Testis (tissue), 3 donors: Measurements from ENCODE around the gene KLLN. TPM values are rescaled to one million over a fixed set of nuclear protein-coding genes. Genes with fewer than 3 reads are reported as not detected.
A peak's percentile ranks its signal among the peaks of the same experiment; 100 is the strongest.
"Not testable (repeated sequence)": the region's sequence is repeated elsewhere in the genome, so short reads cannot be mapped to it uniquely, and the experiment has no call there.

Experiments
- DNase-seq: peaks from one replicate; pipeline ENCODE4 v3.0.0-alpha.2; 2019
- H3K27ac ChIP-seq, 2 donors: fragments of 200-600 bp; sonication (generic); one replicate each; pipeline ENCODE4 v1.5.1; 2019
- H3K27me3 ChIP-seq: fragments of 200-600 bp; sonication (generic); one replicate; pipeline ENCODE4 v1.5.1; 2019
- H3K36me3 ChIP-seq: fragments of 200-600 bp; sonication (generic); one replicate; pipeline ENCODE4 v1.5.1; 2017; ENCODE audit warnings: low read depth; ENCODE audit errors: missing control alignments
- H3K4me1 ChIP-seq: fragments of 200-600 bp; sonication (generic); one replicate; pipeline ENCODE4 v1.5.1; 2019
- H3K4me3 ChIP-seq, 2 donors: fragments of 200-600 bp; sonication (generic); one replicate each; pipeline ENCODE4 v1.5.1; 2017 to 2019
- H3K9me3 ChIP-seq: fragments of 200-600 bp; sonication (generic); one replicate; pipeline ENCODE4 v1.5.1; 2017
- CTCF ChIP-seq, 3 experiments: fragments of 450-650 bp in 2 of 3; fragments of 200-600 bp in 1 of 3; sonication (generic) in 1 of 3; IDR thresholded peaks; one replicate each; pipeline ENCODE4 v1.5.1; 2016 to 2019; ENCODE audit warnings: antibody characterized with exemption in 3 of 3, mild to moderate bottlenecking in 2 of 3, moderate library complexity in 1 of 3
- POLR2A ChIP-seq: fragments of 450-650 bp; IDR thresholded peaks from one replicate; pipeline ENCODE4 v1.6.1; 2017; ENCODE audit warnings: antibody characterized with exemption, mild to moderate bottlenecking, moderate library complexity
- WGBS, 2 donors: methylation state at CpG; one replicate each; pipeline ENCODE4 v1.1.5; 2018; 5-methylcytosine and 5-hydroxymethylcytosine counted together
- intact Hi-C: fragments of 100-400 bp; cut with DNase I; formaldehyde crosslinking; loops from one replicate; pipeline ENCODE4 v1.15.1; 2023; ENCODE audit warnings: low total_unique reads
- polyA plus RNA-seq: library from polyadenylated mRNA; stranded (reverse); fragments of 350-450 nt; fragmentation: Illumina TruSeq; extraction: RNeasy Lipid Tissue Mini Kit (QIAGEN cat#74804); gene quantifications from one replicate; pipeline ENCODE4 v1.2.3, GENCODE V29; 2014; ENCODE audit warnings: low read depth, low replicate concordance; ENCODE audit not compliant: insufficient read depth
- total RNA-seq, 2 donors: library from RNA; depleted of rRNA; stranded (reverse); fragments of >200 nt; gene quantifications; one replicate each; pipeline ENCODE4 v1.2.3, GENCODE V29; 2016

KLLN gene
- total and polyA plus RNA-seq, 3 donors from 2014 or later, result 2.0 to 3.9 (median 2.0) TPM

GRCh38 chr10:87872828-87873227 is 9.5 kb upstream of the KLLN start:
- Histone ChIP-seq H3K27me3 (no peaks in the 10 kb centered on the region), H3K4me3 (no peak overlapping the region), H3K4me1 (peaks cover 26% of the 10 kb centered on the region), H3K27ac (no peak overlapping the region), H3K36me3 (no peaks in the 10 kb centered on the region), H3K9me3 (no peaks in the 10 kb centered on the region)
- no peak for DNase-seq
- WGBS, 2 donors, result 89 to 96% methylated on average over 6 of the region's 6 CpGs
- no peak for TF ChIP-seq CTCF (IDR thresholded peaks at IDR 0.05)
- no peak for TF ChIP-seq POLR2A
- intact Hi-C loops, result no loop called here

- no peak for TF ChIP-seq CTCF (IDR thresholded peaks at IDR 0.05)
- TF ChIP-seq POLR2A, result no peak
- no peak for DNase-seq
- H3K9me3 ChIP-seq, result no peaks in the 10 kb centered on the region
- H3K4me3 ChIP-seq, result no peak overlapping the region
- H3K4me1 ChIP-seq, result peaks cover 26% of the 10 kb centered on the region
- no peaks in the 10 kb centered on the region for H3K27me3 ChIP-seq
- H3K27ac ChIP-seq, result peak overlapping the region in 1 of 2 donors; percentile 16
- intact Hi-C loops, result loop anchor here (10.0 kb wide), 2 partner anchors 175 to 515 kb away; no protein-coding TSS in a partner anchor
- 56 to 69% methylated on average over 3 of the region's 3 CpGs for WGBS, 2 donors
- no peaks in the 10 kb centered on the region for H3K36me3 ChIP-seq
Observed at GRCh38 chr10:87869773-87870551, 6.6 kb upstream of the KLLN start.

GRCh38 chr10:87869139-87869538 is 5.8 kb upstream of the KLLN start:
- not testable (repeated sequence) for H3K27me3 ChIP-seq, DNase-seq, H3K4me3 ChIP-seq, H3K9me3 ChIP-seq, H3K36me3 ChIP-seq
- Histone ChIP-seq H3K27ac (peak overlapping the region in 1 of 2 donors; percentile 16), H3K4me1 (peaks cover 23% of the 10 kb centered on the region)
- 87 to 91% methylated on average over 9 of the region's 9 CpGs for WGBS, 2 donors
- intact Hi-C loops, result loop anchor here (10.0 kb wide), 2 partner anchors 176 to 516 kb away; no protein-coding TSS in a partner anchor

GRCh38 chr10:87868277-87868676 is 4.9 kb upstream of the KLLN start:
- Histone ChIP-seq H3K27ac (peak overlapping the region in 1 of 2 donors; percentile 99), H3K4me1 (peaks cover 17% of the 10 kb centered on the region), H3K9me3 (no peaks in the 10 kb centered on the region), H3K27me3 (no peaks in the 10 kb centered on the region), H3K4me3 (peak overlapping the region; percentile 93 to 96), H3K36me3 (no peaks in the 10 kb centered on the region)
- intact Hi-C loops, result loop anchor here (10.0 kb wide), 2 partner anchors 177 to 517 kb away; no protein-coding TSS in a partner anchor
- 22 to 34% methylated on average over 1 of the region's 1 CpG for WGBS, 2 donors
- TF ChIP-seq POLR2A (no peak), CTCF (IDR thresholded peaks at IDR 0.05) (no peak)
- DNase-seq, result no peak

- intact Hi-C loops, result loop anchor here (10.0 kb wide), 2 partner anchors 177 to 517 kb away; no protein-coding TSS in a partner anchor
- Histone ChIP-seq H3K4me3 (peak overlapping the region; percentile 93 to 96), H3K27ac (peak overlapping the region in 1 of 2 donors; percentile 99), H3K27me3 (no peaks in the 10 kb centered on the region), H3K9me3 (no peaks in the 10 kb centered on the region), H3K4me1 (peaks cover 17% of the 10 kb centered on the region), H3K36me3 (no peaks in the 10 kb centered on the region)
- no peak for DNase-seq
- no peak for TF ChIP-seq POLR2A
- no peak for TF ChIP-seq CTCF (IDR thresholded peaks at IDR 0.05)
Observed at GRCh38 chr10:87867453-87867852, 4.1 kb upstream of the KLLN start.
